Stomach (tissue), 4 donors: ENCODE results near the gene AKAP6.
"Not testable (repeated sequence)": the region's sequence is repeated elsewhere in the genome, so short reads cannot be mapped to it uniquely, and the experiment has no call there.

Experiments
- EP300 ChIP-seq: sonication (generic); formaldehyde crosslinking; IDR thresholded peaks from one replicate; pipeline ENCODE4 v1.6.1; 2017; ENCODE audit warnings: antibody characterized with exemption
- POLR2A ChIP-seq, 4 donors: fragments of 450-650 bp; IDR thresholded peaks; one replicate each; pipeline ENCODE4 v1.6.1; 2016; ENCODE audit warnings: antibody characterized with exemption in 4 of 4, control low read depth in 2 of 4, mild to moderate bottlenecking in 1 of 4, moderate library complexity in 1 of 4
- POLR2AphosphoS5 ChIP-seq, 3 donors: sonication (generic); formaldehyde crosslinking; IDR thresholded peaks; one replicate each; pipeline ENCODE4 v1.6.1; 2016; ENCODE audit warnings: antibody characterized with exemption in 3 of 3
- TF ChIP-seq, protein P1 (sequence below), 7 experiments: fragments of 450-650 bp in 4 of 7; fragments of 200-600 bp in 3 of 7; sonication (generic) in 3 of 7; IDR thresholded peaks; one replicate each; pipeline ENCODE4 v1.5.1; 2016 to 2019; ENCODE audit warnings: antibody characterized with exemption in 7 of 7, control low read depth in 2 of 7, mild to moderate bottlenecking in 1 of 7

DNA sequence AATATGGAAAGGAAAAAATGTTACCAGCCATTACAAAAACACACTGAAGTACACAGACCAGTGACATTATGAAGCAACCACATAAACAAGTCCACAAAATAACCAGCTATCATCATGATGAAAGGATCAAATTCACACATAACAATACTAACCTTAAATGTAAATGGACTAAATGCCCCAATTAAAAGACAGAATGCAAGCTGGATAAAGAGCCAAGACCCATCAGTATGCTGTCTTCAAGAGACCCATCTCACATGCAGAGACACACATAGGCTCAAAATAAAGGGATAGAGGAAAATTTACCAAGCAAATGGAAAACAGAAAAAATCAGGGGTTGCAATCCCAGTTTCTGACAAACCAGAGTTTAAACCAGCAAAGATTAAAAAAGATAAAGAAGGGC, 463.9 kb downstream of the AKAP6 start:
- TF ChIP-seq, protein P1, sequence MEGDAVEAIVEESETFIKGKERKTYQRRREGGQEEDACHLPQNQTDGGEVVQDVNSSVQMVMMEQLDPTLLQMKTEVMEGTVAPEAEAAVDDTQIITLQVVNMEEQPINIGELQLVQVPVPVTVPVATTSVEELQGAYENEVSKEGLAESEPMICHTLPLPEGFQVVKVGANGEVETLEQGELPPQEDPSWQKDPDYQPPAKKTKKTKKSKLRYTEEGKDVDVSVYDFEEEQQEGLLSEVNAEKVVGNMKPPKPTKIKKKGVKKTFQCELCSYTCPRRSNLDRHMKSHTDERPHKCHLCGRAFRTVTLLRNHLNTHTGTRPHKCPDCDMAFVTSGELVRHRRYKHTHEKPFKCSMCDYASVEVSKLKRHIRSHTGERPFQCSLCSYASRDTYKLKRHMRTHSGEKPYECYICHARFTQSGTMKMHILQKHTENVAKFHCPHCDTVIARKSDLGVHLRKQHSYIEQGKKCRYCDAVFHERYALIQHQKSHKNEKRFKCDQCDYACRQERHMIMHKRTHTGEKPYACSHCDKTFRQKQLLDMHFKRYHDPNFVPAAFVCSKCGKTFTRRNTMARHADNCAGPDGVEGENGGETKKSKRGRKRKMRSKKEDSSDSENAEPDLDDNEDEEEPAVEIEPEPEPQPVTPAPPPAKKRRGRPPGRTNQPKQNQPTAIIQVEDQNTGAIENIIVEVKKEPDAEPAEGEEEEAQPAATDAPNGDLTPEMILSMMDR (IDR thresholded peaks at IDR 0.05), result not testable (repeated sequence)
- not testable (repeated sequence) for TF ChIP-seq POLR2A (IDR thresholded peaks at IDR 0.05); POLR2AphosphoS5 (IDR thresholded peaks at IDR 0.05); EP300
